Measurements from ENCODE around the gene GAB3.

DNA sequence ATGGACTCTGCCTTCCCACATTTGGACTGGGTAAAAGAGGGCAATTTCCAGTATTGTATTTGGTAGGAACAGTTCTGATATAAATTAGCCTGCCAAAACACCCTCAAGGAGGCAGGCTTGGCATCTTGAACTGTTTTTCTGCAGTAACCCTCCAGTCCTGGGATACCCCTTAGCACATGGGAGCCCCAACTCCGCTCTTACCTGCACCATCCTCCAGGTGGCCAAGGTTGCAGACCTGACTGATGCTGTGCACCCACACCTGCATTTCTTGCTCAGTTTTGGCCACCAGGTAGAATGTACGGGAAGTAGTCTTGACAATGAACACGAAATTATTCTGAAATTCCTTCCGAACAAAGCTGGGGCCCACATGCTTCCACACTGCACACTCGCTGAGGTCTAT, 35.1 kb downstream of the GAB3 start:
- TF ChIP-seq, protein P1, sequence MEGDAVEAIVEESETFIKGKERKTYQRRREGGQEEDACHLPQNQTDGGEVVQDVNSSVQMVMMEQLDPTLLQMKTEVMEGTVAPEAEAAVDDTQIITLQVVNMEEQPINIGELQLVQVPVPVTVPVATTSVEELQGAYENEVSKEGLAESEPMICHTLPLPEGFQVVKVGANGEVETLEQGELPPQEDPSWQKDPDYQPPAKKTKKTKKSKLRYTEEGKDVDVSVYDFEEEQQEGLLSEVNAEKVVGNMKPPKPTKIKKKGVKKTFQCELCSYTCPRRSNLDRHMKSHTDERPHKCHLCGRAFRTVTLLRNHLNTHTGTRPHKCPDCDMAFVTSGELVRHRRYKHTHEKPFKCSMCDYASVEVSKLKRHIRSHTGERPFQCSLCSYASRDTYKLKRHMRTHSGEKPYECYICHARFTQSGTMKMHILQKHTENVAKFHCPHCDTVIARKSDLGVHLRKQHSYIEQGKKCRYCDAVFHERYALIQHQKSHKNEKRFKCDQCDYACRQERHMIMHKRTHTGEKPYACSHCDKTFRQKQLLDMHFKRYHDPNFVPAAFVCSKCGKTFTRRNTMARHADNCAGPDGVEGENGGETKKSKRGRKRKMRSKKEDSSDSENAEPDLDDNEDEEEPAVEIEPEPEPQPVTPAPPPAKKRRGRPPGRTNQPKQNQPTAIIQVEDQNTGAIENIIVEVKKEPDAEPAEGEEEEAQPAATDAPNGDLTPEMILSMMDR (IDR thresholded peaks at IDR 0.05): no peak
- no peak for TF ChIP-seq EP300 (IDR thresholded peaks at IDR 0.05)
- no peak for TF ChIP-seq POLR2AphosphoS5 (IDR thresholded peaks at IDR 0.05)
- no peak for TF ChIP-seq POLR2A (IDR thresholded peaks at IDR 0.05)

Data from sigmoid colon (tissue), 4 donors.